Transverse colon (tissue), 4 donors: Measurements from ENCODE around the gene CNTN5. TPM values are rescaled to one million over a fixed set of nuclear protein-coding genes. Genes with fewer than 3 reads are reported as not detected.

Experiments used
- DNase-seq: peaks from one replicate; pipeline ENCODE4 v3.0.0-alpha.2; 2019
- H3K27ac ChIP-seq, 4 donors: fragments of 200-600 bp; sonication (generic); 2 replicates each; pipeline ENCODE4 v1.5.1; 2016 to 2018; ENCODE audit warnings: inconsistent platforms in 4 of 4
- H3K27me3 ChIP-seq: fragments of 200-600 bp; sonication (generic); 2 replicates; pipeline ENCODE4 v1.5.1; 2017; ENCODE audit warnings: inconsistent platforms
- H3K36me3 ChIP-seq, 4 donors: fragments of 200-600 bp; sonication (generic); 2 replicates each; pipeline ENCODE4 v1.5.1; 2017 to 2019; ENCODE audit warnings: inconsistent platforms in 4 of 4
- H3K4me1 ChIP-seq, 4 donors: fragments of 200-600 bp; sonication (generic); 2 replicates each; pipeline ENCODE4 v1.5.1; 2017 to 2020; ENCODE audit warnings: inconsistent platforms in 4 of 4
- H3K4me3 ChIP-seq, 4 donors: fragments of 200-600 bp; sonication (generic); 1 replicate in 1 of 4; 2 replicates in 3 of 4; pipeline versions ENCODE4 v1.5.1 to v1.6.1; 2017 to 2019; ENCODE audit warnings: inconsistent platforms in 4 of 4
- H3K9me3 ChIP-seq, 2 donors: fragments of 200-600 bp; sonication (generic); 2 replicates each; pipeline ENCODE4 v1.5.1; 2017 to 2019; ENCODE audit warnings: inconsistent platforms in 2 of 2
- CTCF ChIP-seq, 5 experiments: fragments of 200-600 bp in 3 of 5; fragments of 450-650 bp in 2 of 5; sonication (generic) in 3 of 5; IDR thresholded peaks; 1 replicate in 2 of 5; 2 replicates in 3 of 5; pipeline ENCODE4 v1.5.1; 2016 to 2017; ENCODE audit warnings: antibody characterized with exemption in 5 of 5, inconsistent platforms in 3 of 5, mild to moderate bottlenecking in 2 of 5, moderate library complexity in 1 of 5
- EP300 ChIP-seq: sonication (generic); formaldehyde crosslinking; IDR thresholded peaks from one replicate; pipeline ENCODE4 v1.6.1; 2017; ENCODE audit warnings: antibody characterized with exemption, low read depth
- POLR2A ChIP-seq: fragments of 450-650 bp; IDR thresholded peaks from one replicate; pipeline ENCODE4 v1.6.1; 2016; ENCODE audit warnings: antibody characterized with exemption, mild to moderate bottlenecking, moderate library complexity
- POLR2AphosphoS5 ChIP-seq, 3 donors: sonication (generic); formaldehyde crosslinking; IDR thresholded peaks; one replicate each; pipeline ENCODE4 v1.6.1; 2016; ENCODE audit warnings: antibody characterized with exemption in 3 of 3
- WGBS, 2 donors: methylation state at CpG; one replicate each; pipeline ENCODE4 v1.1.5; 2018; ENCODE audit warnings: low coverage in 1 of 2; 5-methylcytosine and 5-hydroxymethylcytosine counted together
- in situ Hi-C, 4 donors: fragments of 200-750 bp; cut with MboI; loops; one replicate each; pipeline versions ENCODE4 v1.15.0 to v1.15.1; 2017; ENCODE audit warnings: low sequenced_read_pairs in 3 of 4, low pct_ligation_motif_present in 1 of 4, low pct_unique_long_range_greater_than_20kb in 1 of 4
- intact Hi-C: fragments of 100-400 bp; cut with DNase I; formaldehyde crosslinking; loops from one replicate; pipeline ENCODE4 v1.15.1; 2023; ENCODE audit warnings: low total_unique reads
- total RNA-seq, 4 donors: library from RNA; depleted of rRNA; stranded (reverse); fragments of >200 nt; gene quantifications; one replicate each; pipeline ENCODE4 v1.1.0, GENCODE V29; 2016

Gene CNTN5
- total RNA-seq, 4 donors from 2014 or later = 0.14 TPM; not detected in 3

DNA sequence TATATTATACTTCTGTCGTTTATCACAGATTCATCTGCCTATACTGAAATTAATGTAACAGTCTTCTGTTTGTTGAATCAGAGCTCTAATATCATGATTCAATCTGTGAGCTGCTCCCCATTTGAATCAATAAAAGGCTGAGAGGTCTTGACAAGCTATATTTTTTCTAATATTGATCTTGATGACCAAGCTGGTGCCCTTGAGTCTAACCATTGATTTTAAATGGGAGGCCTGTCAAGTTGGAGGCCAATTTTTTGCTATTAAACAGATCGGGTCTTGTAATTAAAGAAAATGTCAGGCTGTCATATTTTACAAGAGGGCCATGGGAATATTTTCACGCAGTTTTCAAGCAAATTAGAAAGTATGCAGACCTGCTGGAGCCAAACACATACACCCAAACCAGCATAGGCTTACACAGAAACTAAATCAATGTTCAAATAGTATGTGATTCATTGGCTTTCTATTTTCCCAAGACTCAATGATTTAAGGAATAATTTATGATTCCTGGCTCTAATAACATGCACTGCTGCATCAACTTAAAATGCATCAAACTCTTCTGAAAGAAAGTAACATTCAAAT, 286.9 kb downstream of the CNTN5 start:
- TF ChIP-seq EP300 = no peak
- no peak for TF ChIP-seq POLR2AphosphoS5 (IDR thresholded peaks at IDR 0.05)
- TF ChIP-seq POLR2A = no peak
- no peak for TF ChIP-seq CTCF (IDR thresholded peaks at IDR 0.05)
- no peak overlapping the region for H3K4me3 ChIP-seq
- no peaks in the 10 kb centered on the region for H3K4me1 ChIP-seq
- intact Hi-C loops (no loop called here), in situ Hi-C loops (no loop called here)
- 45 to 59% methylated on average over 3 of the region's 3 CpGs for WGBS, 2 donors
- no peaks in the 10 kb centered on the region for H3K36me3 ChIP-seq
- H3K27me3 ChIP-seq = no peaks in the 10 kb centered on the region
- peaks cover 0 to 3% of the 10 kb centered on the region in 2 donors for H3K9me3 ChIP-seq
- H3K27ac ChIP-seq = no peak overlapping the region
- no peak for DNase-seq

DNA sequence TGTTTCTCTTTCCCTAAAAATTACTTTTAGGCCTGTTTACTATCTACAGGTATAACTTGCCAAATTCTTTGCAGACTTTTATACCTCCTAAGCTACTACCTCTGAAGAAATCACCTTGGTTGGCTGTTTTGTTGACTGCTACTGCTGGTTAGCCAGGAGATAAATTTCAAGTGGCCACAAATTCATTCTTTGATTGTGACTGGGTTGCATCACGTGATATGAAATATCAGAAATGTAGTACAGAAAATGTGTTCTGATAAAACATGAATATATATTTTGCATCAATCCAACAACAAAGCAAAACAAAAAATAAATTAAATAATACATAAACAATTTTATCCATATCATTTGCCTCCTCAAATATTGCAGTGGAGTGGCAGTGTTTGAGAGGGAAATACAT, 291.1 kb downstream of the CNTN5 start:
- no peak for TF ChIP-seq POLR2A
- WGBS, 2 donors = 75 to 85% methylated on average over 1 of the region's 1 CpG
- no peak overlapping the region for H3K27ac ChIP-seq
- in situ Hi-C loops = no loop called here
- H3K4me1 ChIP-seq = no peaks in the 10 kb centered on the region
- no peak overlapping the region for H3K4me3 ChIP-seq
- no peaks in the 10 kb centered on the region for H3K36me3 ChIP-seq
- DNase-seq = no peak
- H3K9me3 ChIP-seq = peaks cover 0 to 2% of the 10 kb centered on the region in 2 donors
- intact Hi-C loops = no loop called here
- no peaks in the 10 kb centered on the region for H3K27me3 ChIP-seq

DNA sequence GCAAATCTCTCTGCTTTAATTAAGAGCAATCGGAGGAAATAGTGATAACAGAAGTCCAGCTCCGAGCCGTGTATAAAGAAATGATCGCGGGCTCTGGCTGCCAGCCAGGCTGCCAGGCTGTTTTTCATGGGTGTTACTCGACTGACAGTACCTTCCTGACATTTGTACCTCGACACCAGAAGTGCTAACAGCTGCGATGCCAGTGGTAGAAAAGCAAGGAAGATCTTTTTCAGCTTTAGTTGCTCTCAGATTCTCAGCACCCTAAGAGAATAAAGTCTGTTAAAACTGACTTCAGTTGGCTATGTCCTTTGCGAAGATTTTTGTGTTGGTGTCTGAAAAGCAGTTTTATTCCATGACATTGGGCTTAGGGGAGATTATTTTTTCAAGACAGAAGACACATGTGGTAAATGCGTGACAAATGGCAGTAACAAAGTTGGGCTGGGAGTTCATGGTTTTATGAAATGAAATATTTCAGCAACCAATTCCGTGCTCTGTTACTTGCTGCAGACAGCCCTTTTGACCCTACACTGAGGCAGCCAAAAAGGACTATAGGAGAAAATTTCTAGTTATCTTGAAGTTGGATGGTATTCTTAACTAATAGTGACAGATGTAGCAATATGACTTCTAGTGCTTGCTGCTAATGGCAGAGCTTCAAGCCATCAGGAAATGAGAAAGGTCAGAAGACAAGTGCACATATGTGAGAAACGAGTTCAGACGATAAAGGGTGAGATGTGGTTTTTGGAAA, 296.2 kb downstream of the CNTN5 start:
- Histone ChIP-seq H3K4me1 (no peaks in the 10 kb centered on the region), H3K36me3 (no peaks in the 10 kb centered on the region), H3K9me3 (no peaks in the 10 kb centered on the region), H3K27me3 (no peaks in the 10 kb centered on the region), H3K4me3 (no peak overlapping the region), H3K27ac (no peak overlapping the region)
- intact Hi-C loops (no loop called here), in situ Hi-C loops (no loop called here)
- DNase-seq = no peak
- TF ChIP-seq CTCF (IDR thresholded peaks at IDR 0.05) = no peak
- TF ChIP-seq POLR2AphosphoS5 (IDR thresholded peaks at IDR 0.05) = no peak
- no peak for TF ChIP-seq POLR2A
- 58 to 71% methylated on average over 7 to 13 of the region's 13 CpGs for WGBS, 2 donors

DNA sequence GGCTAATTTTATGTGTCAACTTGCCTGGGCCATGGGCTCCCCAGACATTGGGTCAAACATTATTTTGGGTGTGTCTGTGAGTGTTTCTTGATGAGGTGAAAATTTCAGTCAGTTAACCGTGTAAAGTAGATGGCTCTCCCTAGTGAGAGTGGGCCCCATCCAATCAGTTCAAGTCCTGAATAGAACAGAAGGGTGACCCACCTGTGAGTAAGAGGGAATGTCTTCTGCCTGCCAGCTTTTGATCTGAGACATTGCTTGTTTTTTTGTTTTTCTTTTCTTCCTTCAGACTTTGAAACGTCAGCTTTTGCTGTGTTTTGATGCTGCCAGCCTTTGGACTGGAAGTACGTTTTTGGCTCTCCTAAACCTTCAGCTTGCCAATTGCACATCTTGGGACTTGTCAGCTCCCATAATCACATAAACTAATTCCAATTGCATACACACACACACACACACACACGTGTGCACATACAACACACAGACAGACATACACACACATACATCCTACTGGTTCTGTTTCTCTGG, 300.1 kb downstream of the CNTN5 start:
- TF ChIP-seq EP300 = no peak
- no peak for TF ChIP-seq POLR2A
- no peak for TF ChIP-seq CTCF (IDR thresholded peaks at IDR 0.05)
- no peak for TF ChIP-seq POLR2AphosphoS5 (IDR thresholded peaks at IDR 0.05)
- H3K27me3 ChIP-seq = no peaks in the 10 kb centered on the region
- H3K9me3 ChIP-seq = no peaks in the 10 kb centered on the region
- no peak overlapping the region for H3K27ac ChIP-seq
- no peaks in the 10 kb centered on the region for H3K4me1 ChIP-seq
- no peaks in the 10 kb centered on the region for H3K36me3 ChIP-seq
- H3K4me3 ChIP-seq = no peak overlapping the region
- in situ Hi-C loops = no loop called here
- intact Hi-C loops = no loop called here
- WGBS, 2 donors = 47 to 58% methylated on average over 4 of the region's 4 CpGs
- no peak for DNase-seq
